OCI-LY7 (cell line): ENCODE data around the gene ENPP7. TPM values are rescaled to one million over a fixed set of nuclear protein-coding genes. Genes with fewer than 3 reads are reported as not detected.

Source experiments
- BruUV-seq: library from RNA; stranded (reverse); fragments of 400-500 nt; replicated peaks from 2 replicates; lab custom pipeline; 2021; lab: Mats Ljungman, UMichigan
- CTCF ChIA-PET: fragments of 300-600 bp; sonication (Branson Sonifier 250); formaldehyde crosslinking; loops from one replicate; lab custom pipeline; 2022; ENCODE audit warnings: antibody characterized with exemption; ENCODE audit not compliant: unreplicated experiment; lab: Charles Lee
- POLR2A ChIA-PET: fragments of 300-600 bp; sonication (Branson Sonifier 250); formaldehyde crosslinking; loops from one replicate; lab custom pipeline; 2022; ENCODE audit warnings: antibody characterized with exemption; lab: Charles Lee
- DNase-seq: peaks from one replicate; pipeline ENCODE4 v3.0.0-alpha.2; 2015; ENCODE audit warnings: low spot score
- H2AFZ ChIP-seq: fragments of 200-600 bp; sonication (generic), shearing (Covaris generic); 2 replicates; pipeline ENCODE4 v1.6.1; 2014; ENCODE audit warnings: mild to moderate bottlenecking, antibody characterized with exemption, low read length, moderate library complexity
- H3K27ac ChIP-seq: fragments of 200-600 bp; sonication (generic); 2 replicates; pipeline ENCODE4 v1.5.1; 2014; ENCODE audit warnings: mixed run types, low read depth, mild to moderate bottlenecking, moderate library complexity, low read length, inconsistent platforms; ENCODE audit not compliant: poor library complexity, severe bottlenecking
- H3K36me3 ChIP-seq: fragments of 200-600 bp; sonication (generic); 2 replicates; pipeline ENCODE4 v1.6.1; 2014; ENCODE audit warnings: mild to moderate bottlenecking, antibody characterized with exemption, low read length, moderate library complexity, mixed read lengths; ENCODE audit not compliant: insufficient read depth
- H3K4me1 ChIP-seq: fragments of 200-600 bp; sonication (generic); 2 replicates; pipeline ENCODE4 v1.5.1; 2014; ENCODE audit warnings: mild to moderate bottlenecking, low read length; ENCODE audit not compliant: insufficient read depth, poor library complexity, severe bottlenecking
- H3K4me2 ChIP-seq: fragments of 200-600 bp; sonication (generic); 2 replicates; pipeline ENCODE4 v1.6.1; 2014; ENCODE audit warnings: mild to moderate bottlenecking, low read length
- H3K4me3 ChIP-seq: fragments of 200-600 bp; sonication (generic); 2 replicates; pipeline ENCODE4 v1.5.1; 2014; ENCODE audit warnings: mild to moderate bottlenecking, low read depth, low read length; ENCODE audit not compliant: poor library complexity, severe bottlenecking
- H3K79me2 ChIP-seq: fragments of 200-600 bp; sonication (generic); 2 replicates; pipeline ENCODE4 v1.6.1; 2016; ENCODE audit warnings: low read depth, mild to moderate bottlenecking, low read length, moderate library complexity, mixed read lengths; ENCODE audit not compliant: insufficient read depth
- H3K9me2 ChIP-seq: fragments of 200-600 bp; sonication (generic); 2 replicates; pipeline ENCODE4 v1.6.1; 2016; ENCODE audit warnings: mild to moderate bottlenecking, low read length, mixed read lengths; ENCODE audit not compliant: insufficient read depth
- H3K9me3 ChIP-seq: fragments of 200-600 bp; sonication (generic); 2 replicates; pipeline ENCODE4 v1.6.1; 2014; ENCODE audit warnings: mild to moderate bottlenecking, mixed run types, low read length, mixed read lengths
- H4K20me1 ChIP-seq: fragments of 200-600 bp; sonication (generic); 2 replicates; pipeline ENCODE4 v1.6.1; 2014; ENCODE audit warnings: mild to moderate bottlenecking, antibody characterized with exemption, low read length, moderate library complexity, mixed read lengths; ENCODE audit not compliant: insufficient read depth
- EZH2phosphoT487 ChIP-seq: fragments of 200-600 bp; sonication (generic); IDR thresholded peaks from 2 replicates; pipeline ENCODE4 v1.6.1; 2018; ENCODE audit warnings: low read depth, borderline replicate concordance, mild to moderate bottlenecking, mixed run types, antibody characterized with exemption, low read length, moderate library complexity, mixed read lengths
- intact Hi-C: fragments of 100-400 bp; cut with micrococcal nuclease; formaldehyde crosslinking; loops from one replicate; pipeline ENCODE4 v1.10.0; 2022; ENCODE audit not compliant: unreplicated experiment
- total RNA-seq, 2 experiments: library from RNA; depleted of rRNA in 1 of 2; stranded (reverse); fragments of >200 nt in 1 of 2; shearing (Covaris generic) in 1 of 2; gene quantifications; 2 replicates each; pipeline ENCODE4 v1.2.3, GENCODE V29; 2014 to 2022
- TF ChIP-seq, protein P1 (sequence below): fragments of 200-600 bp; sonication (generic); conservative IDR thresholded peaks from 2 replicates; pipeline ENCODE4 v1.5.1; 2014; ENCODE audit warnings: mild to moderate bottlenecking, antibody characterized with exemption, low read length, moderate library complexity, mixed read lengths

The ENPP7 gene
- total RNA-seq, 2 experiments from 2014 or later, result 0.28 to 0.42 TPM

DNA sequence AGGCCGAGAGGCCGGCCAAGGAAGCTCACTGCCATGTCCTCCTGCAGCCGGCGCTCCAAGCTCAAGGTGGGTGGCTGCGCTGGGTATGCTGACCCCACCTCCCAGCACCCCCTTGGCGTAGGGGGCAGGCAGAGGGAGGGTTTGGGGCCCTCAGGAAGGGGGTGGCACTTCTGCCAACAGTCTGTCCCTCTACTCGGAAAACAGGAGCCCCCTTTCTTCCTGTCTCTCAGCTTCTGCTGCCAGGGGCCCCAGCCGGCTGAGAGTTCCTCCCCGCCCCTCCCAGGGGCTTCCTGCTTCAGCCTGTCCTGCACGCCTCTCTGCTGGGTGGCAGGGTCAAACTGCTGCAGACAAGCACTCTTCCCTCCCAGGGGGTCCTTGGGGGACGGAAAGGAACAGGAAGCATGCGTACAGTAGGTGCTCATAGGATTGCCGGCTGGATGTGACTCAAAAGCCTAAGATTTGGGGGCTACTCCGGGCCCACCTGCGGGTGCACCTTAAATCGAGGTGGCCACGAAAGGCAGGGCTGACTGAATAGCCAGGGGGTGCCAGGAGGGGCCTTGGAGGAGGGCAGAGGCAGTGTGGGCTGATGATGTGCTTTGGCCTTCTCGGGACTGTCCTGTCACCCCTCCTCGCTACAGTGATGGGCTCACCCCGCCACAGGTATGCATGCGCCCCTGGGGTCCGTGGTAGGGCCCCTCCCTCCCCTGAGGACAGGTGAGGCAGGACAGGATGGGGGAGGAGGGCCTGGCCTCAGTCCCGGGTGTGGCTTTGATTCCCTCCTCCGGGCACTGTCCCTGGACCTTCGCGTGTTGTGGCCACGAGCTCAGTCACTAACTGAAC, 51.2 kb downstream of the ENPP7 start:
- Histone ChIP-seq H3K4me2 (peak overlapping the region; percentile 23; the same call in 1 of the 2 replicates), H3K9me2 (no peaks in the 10 kb centered on the region), H3K79me2 (no peaks in the 10 kb centered on the region), H3K4me1 (peaks cover 32% of the 10 kb centered on the region), H3K4me3 (no peak overlapping the region), H3K36me3 (peaks cover 18% of the 10 kb centered on the region), H3K9me3 (no peaks in the 10 kb centered on the region), H3K27ac (no peak overlapping the region), H4K20me1 (peaks cover 10% of the 10 kb centered on the region; the same call in 1 of the 2 replicates), H2AFZ (no peak overlapping the region)
- CTCF ChIA-PET, result no interaction called here
- DNase-seq, result peak; percentile 31
- intact Hi-C loops, result no loop called here
- BruUV-seq, result no TSS peak
- TF ChIP-seq, protein P1, sequence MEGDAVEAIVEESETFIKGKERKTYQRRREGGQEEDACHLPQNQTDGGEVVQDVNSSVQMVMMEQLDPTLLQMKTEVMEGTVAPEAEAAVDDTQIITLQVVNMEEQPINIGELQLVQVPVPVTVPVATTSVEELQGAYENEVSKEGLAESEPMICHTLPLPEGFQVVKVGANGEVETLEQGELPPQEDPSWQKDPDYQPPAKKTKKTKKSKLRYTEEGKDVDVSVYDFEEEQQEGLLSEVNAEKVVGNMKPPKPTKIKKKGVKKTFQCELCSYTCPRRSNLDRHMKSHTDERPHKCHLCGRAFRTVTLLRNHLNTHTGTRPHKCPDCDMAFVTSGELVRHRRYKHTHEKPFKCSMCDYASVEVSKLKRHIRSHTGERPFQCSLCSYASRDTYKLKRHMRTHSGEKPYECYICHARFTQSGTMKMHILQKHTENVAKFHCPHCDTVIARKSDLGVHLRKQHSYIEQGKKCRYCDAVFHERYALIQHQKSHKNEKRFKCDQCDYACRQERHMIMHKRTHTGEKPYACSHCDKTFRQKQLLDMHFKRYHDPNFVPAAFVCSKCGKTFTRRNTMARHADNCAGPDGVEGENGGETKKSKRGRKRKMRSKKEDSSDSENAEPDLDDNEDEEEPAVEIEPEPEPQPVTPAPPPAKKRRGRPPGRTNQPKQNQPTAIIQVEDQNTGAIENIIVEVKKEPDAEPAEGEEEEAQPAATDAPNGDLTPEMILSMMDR, result no peak
- no peak for TF ChIP-seq EZH2phosphoT487
- POLR2A ChIA-PET, result interaction anchor here (0.7 kb wide), 1 partner anchor 57 kb away, joined by 3 read pairs; the partner anchor contains the start of gene CBX4

DNA sequence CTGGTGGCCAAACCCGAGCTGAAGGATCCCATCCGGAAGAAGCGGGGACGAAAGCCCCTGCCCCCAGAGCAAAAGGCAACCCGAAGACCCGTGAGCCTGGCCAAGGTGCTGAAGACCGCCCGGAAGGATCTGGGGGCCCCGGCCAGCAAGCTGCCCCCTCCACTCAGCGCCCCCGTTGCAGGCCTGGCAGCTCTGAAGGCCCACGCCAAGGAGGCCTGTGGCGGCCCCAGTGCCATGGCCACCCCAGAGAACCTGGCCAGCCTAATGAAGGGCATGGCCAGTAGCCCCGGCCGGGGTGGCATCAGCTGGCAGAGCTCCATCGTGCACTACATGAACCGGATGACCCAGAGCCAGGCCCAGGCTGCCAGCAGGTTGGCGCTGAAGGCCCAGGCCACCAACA, 53.1 kb downstream of the ENPP7 start:
- CTCF ChIA-PET, result no interaction called here
- POLR2A ChIA-PET, result interaction anchor here (0.7 kb wide), 1 partner anchor 611 kb away, joined by 4 read pairs; no protein-coding TSS in a partner anchor
- H3K27ac ChIP-seq, result no peak overlapping the region
- no peaks in the 10 kb centered on the region for H3K9me2 ChIP-seq
- BruUV-seq, result no TSS peak
- H4K20me1 ChIP-seq, result peaks cover 10% of the 10 kb centered on the region; the same call in 1 of the 2 replicates
- no peak overlapping the region for H2AFZ ChIP-seq
- peaks cover 18% of the 10 kb centered on the region for H3K36me3 ChIP-seq
- peaks cover 24% of the 10 kb centered on the region for H3K4me1 ChIP-seq
- H3K4me2 ChIP-seq, result no peak overlapping the region
- no peak for TF ChIP-seq EZH2phosphoT487
- TF ChIP-seq, protein P1, result no peak
- H3K4me3 ChIP-seq, result no peak overlapping the region
- no peak for DNase-seq
- H3K79me2 ChIP-seq, result no peaks in the 10 kb centered on the region
- H3K9me3 ChIP-seq, result no peaks in the 10 kb centered on the region
- intact Hi-C loops, result no loop called here
